NCI-H446 (cell line): Measurements from ENCODE around the gene DIDO1.

ENCODE experiments used
- DNase-seq, 2 experiments: peaks; one replicate each; lab custom pipeline; 2025; lab: John Stamatoyannopoulos, UW

Gene DIDO1

DNA sequence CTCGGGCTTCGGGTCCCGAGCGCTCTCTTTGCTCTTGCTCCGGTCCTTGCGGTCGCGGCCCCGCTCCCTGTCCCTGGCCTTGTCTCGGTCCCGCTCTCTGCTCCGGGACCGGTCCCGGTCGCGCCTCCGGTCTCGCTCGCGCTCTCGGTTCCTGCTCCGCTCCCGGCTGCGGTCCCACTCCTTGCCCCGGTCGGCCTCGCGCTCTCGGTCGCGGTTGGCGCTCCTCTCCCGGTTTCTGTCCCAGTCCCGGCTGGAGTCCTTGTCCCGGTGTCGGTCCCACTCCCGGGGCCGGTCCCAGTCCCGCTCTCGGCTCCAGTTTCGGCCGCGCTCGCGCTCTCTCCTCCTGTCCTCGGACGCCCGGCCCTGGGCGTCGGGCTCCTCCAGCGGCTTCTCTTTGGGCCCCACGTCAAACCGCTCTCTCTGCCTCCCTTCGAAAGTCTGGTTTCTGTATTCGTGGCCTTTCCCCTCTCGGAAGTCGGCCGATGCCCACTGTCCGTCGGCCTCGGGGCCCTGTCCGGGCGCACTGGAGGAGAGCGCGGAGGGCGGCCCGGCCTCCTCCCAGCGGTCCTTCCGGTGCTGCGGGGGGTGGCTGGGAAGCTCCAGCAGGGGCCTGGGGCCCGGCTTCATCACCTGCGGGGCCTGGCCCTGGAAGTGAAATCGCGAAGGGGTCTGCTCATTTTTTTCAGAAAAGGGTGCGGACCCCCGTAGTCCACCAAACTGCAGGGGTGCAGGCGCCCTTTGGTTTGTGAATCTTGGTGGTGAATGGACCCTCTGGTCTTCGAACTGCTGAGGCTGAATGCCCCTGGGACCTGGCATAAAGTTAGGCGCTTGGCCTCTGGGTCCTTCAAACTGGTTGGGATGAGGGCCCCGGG is 46.8 kb downstream of the DIDO1 start:
- no peak for DNase-seq

DNA sequence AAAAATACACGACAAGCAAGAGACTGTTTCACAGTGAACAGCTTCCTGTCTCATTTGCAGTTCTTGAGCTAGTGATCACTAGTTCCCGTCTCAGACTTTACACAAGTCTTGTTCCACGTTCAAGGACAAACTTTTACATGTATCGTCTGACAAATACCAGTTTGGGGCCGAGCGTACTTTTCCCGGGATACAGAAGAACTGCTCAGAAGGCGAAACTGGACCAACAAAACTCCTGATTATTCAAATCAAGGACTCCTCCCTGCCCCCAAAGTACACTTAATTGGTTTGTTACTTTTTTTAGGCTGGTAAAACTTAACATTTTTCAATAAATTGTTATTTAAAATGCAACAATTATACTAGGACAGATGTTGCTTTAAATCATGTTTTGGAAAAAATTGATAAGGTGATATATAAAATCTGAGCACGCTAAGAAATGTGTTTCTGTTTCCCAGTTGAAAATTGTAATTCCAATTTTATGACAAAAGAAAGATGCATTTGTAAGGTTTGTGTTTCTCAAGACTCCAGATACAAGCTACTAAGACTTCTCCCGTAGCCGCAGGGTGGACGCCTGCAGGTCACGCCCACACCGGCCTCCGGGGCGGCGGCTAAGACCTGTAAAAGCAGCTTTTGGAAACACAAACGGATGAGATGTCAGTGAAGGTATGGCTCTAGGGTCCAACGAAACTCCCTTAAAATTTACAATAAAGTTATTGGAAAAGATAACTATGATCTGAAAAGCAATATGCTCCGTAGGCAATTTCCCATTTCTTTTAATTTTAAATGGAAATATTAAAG is 47.9 kb downstream of the DIDO1 start:
- no peak for DNase-seq

DNA sequence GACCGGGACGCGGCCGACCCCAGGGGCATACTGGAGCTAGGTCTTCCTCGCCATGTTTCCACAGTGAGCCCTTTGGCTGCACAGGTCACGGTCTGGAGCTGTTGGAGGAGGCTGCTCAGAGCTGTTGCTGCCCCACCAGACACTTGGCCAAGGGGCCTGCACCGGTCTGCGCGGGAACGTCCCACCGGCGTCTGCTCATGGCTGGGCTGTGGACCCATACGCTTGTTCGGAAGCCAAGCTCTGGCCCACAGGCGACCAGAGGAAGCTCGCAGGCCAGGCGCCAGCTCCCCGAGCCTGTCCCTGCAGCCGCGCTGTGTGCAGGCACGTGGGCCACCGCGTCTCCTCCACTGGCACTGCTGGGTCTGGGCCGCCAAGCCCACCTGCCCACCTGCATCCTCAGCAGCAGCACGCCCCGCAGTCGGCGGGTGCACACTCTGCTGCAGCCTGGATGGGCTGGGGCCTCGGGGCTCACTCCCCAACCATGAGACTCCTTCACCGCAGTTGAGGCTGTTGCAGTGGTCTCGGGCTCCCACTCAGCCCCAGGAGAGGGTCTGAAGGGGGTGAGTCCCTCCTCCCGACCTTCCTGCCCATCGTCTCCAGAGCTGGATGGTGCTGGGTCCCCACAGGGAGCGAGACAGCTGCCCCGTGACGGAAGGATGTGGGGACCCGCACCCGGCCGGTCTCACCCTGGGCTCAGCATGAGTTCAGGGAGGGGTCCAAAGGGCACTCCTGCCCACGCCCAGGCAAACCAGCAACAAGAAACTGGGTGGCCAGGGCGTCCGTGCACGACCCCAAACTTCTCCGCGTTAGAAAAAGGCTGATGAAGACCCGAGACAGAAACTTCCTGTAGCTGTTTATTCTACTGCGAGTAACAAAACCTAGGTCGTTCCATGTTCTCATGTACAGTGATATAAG is 49.1 kb downstream of the DIDO1 start:
- DNase-seq = no peak

DNA sequence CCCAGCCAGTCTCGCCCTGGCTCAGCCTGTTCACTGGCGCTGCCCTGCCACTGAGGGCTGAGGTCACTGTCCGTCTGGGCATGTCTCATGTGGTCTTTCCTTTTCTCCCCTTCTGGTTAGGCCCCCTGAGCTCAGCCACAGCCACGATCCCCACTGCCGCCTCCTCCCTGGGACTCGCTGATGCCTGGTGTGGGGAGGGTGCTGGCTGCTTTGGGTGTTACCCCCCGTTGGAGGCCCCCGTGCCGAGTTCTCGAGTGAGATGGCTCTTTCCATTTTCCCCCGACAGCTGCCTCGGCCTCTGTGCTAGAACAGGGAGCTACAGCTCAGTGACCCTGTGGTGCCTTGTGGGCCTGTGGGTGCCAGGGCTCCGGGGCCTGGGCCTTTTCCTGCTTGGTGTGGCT is 49.8 kb downstream of the DIDO1 start:
- DNase-seq = no peak

DNA sequence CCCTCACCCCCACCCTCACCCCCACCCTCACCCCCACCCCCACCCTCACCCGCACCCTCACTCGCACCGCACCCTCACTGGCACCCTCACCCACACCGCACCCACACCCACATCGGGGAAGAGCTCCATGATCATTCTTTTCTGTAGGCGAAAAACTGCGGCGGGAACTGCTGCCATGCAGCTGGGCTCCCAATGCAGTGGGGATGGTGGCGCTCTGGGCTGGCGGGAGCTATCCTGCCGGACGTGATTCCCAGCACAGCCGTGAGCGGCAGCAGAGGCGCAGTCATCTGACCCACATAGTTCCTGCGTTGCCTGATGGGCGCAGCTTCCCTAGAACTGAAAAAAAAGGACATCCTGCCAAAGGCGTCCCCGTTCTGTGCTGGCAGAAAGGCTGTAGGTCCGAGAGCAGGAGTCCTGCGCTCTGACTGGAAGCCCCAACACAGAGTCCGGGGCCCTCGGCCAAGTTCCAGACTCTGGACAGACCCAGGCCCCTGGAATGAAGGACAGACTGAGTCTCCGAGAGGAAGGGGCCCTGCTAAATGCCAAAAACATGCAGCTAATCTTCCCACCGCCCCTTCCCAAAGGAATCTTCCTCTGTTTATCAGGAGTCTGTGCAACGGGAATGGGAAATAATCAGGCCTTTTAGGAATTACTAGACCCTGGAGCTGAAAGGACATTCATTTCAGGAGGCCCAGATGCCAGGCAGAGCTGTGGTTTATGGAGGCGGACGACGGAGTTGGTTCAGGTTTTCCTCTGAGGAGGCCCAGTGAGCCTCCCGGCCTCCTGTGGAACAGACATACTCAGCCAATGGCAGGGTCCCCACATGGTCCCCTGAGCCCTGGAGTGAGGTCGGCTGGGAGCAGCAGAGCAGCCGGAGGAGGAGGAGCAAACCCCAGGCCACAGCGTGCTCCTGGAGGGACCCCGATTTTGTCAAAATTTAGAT is 50.6 kb downstream of the DIDO1 start:
- peak; percentile 65 to 69 for DNase-seq

DNA sequence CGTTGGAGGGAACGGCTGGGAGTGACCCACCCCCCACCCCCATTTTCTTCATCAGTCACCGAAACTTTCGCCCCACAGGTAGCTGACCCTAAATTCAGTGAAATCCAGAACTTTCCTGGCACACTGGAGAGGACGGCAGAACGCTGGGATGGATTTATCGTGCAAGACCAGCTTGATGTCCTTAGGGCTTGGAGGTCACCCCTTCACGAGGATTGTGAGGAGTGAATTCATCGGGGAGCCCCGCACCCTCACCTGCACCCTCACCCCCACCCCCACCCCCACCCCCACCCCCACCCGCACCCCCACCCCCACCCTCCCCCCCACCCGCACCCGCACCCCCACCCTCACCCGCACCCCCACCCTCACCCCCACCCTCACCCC is 51.4 kb downstream of the DIDO1 start:
- DNase-seq = no peak

DNA sequence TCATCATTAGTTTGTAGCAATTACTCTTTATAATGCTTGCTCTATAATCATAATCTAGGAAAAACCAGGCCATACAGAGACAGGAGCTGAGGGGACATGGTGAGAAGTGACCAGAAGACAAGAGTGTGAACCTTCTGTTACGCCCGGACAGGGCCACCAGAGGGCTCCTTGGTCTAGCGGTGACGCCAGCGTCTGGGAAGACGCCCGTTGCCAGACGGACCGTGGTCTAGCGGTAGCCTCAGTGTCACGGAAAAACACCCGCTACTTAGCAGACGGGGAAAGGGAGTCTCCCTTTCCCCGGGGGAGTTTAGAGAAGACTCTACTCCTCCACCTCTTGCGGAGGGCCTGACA is 52.6 kb downstream of the DIDO1 start:
- peak in 1 of 2 experiments; percentile 21 for DNase-seq

DNA sequence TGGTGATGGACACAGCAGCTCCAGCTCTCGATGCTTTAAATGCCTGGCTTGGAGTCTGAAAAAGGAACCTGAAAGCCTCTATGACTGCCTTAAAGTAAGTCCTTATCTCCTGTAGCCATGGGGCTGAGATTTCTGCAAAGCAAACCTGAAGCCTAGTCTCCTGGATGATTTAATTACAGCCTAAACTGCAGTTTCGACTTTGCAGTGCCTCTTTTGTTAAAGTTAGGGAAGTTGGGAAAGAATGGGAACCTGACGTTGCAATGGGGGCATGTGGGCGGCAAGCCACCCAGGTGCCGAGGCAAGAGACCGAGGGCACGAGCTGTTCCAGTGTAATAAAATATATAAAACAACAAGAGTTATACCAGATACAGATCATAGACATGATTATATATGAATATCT is 53.0 kb downstream of the DIDO1 start:
- DNase-seq = no peak

DNA sequence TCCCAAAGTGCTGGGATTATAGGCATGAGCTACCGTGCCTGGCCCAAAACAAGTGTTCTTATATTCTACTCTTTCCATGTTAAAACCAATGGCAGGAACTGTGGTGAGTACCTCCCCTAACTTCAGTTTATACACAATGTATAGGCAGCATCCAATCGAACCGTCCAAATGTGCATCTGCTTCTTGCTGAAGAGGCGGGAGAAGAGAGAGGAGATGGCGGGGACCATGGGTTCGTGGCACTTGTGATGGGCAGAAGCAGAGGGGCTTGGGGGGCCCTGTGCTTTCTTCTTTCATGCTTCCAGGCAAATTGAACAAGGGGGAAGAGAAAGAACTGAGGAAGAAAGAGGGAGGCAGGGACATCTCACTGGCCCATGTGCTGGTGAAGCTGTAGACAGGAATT is 53.4 kb downstream of the DIDO1 start:
- DNase-seq = no peak

DNA sequence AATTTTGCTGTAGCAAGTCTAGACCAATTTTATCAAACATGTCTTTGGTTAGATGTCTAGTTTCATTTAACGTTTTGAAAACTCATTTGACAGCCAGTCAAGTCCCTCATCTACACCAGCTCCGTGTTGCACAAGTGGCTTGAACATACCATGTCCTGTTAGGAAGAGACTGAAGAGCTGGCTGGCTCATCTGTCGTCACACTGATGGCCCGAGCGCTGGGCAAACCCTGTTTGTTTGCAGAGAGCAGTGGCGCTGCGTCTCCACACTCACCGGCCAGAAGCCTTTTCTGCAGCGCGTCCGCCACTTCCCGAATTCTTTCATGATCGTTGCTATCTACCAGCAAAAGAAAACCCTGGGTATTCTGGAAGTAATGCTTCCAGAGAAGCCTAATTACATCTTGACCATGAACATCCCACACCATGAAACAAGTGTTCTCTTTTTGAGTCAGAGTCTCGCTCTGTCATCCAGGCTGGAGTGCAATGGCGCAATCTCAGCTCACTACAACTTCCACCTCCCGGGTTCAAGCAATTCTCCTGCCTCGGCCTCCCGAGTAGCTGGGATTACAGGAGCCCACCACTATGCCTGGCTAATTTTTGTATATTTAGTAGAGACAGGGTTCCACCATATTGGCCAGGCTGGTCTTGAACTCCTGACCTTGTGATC is 54.0 kb downstream of the DIDO1 start:
- DNase-seq = no peak

DNA sequence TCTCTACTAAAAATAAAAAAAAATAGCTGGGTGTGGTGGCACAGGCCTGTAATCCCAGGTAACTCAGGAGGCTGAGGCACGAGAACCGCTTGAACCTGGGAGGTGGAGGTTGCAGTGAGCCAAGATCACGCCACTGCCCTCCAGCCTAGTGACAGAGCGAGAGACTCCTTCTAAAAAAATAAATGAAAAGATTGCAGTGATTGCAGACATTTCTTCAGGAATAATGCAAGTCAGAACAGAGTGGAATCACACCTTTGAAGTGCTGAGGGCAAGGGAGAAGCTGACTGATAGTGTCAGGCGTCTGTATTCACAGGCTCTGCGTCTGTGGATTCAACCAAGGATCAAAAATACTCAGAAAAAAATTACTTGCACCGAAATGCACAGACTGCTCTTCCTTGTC is 62.1 kb downstream of the DIDO1 start:
- DNase-seq = no peak

DNA sequence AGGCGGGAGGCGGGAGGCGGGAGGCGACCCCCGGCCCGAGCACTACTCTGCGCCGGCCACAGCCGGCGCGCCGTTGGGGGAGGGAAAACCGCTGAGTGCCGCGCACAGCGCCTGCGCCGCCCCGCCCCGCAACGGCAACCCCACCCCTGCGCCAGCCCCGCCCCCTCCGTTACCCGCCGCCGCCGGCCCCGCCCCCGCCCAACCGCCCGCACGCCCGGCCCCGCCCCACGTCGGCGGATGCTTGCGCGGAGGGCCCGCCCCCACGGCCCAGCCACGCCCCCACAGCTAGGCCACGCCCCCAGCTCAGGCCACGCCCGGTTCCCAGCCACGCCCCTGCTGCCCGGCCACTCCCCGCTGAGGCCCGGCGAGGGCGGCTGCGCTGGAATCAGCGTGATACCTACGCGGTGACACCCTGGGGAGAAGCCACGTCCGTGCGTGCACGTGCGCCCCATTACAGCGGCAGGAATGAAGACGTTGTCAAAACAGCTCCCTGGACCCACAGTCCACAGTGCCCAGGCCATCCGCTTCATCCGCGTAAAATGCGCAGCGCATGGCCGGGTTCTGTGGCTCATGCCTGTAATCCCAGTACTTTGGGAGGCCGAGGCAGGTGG is 64.5 kb downstream of the DIDO1 start, which contains the start of gene TCFL5:
TSS of gene TCFL5 (minus strand) at position 97 of the 611 bp plus-strand sequence. CDS start 152 bp downstream, outside the sequence.
- DNase-seq = peak; percentile 25 to 86

DNA sequence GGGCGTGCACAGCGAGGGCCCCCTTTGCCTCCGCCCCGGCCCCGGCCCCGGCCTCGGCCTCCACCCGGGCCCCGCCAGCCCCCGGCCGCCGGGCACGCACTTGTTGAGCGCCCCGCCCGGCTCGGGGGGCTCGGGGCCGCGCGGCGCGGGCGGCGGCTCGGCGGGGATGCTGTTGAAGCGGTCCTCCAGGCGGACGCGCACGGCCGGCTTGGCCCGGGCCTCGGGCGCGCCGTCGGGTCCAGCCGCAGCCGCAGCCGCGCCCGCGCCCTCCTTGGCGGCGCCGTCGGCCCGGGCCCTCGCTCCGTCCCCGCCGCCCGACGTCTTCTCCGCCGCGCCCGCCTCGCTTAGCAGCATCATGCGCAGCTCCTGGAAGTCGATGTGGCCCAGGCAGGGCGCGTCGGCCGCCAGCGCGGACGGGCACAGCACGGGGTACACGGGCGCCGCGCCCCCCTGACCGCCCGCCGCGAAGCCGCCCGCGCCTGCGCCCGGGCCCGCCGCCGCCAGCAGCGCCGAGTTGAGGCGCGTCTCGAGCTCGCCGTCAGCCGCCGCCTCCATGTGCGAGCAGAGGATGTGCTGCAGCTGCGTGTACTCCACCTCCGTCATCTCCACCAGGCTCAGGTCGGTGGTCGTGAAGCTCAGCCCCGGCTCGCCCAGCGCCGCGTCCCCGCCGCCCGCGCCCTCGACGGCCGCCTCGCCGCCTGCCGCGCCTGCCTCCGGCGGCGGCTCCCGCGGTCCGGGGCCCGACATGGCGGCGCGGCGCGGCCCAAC is 65.2 kb downstream of the DIDO1 start:
- DNase-seq = no peak

DNA sequence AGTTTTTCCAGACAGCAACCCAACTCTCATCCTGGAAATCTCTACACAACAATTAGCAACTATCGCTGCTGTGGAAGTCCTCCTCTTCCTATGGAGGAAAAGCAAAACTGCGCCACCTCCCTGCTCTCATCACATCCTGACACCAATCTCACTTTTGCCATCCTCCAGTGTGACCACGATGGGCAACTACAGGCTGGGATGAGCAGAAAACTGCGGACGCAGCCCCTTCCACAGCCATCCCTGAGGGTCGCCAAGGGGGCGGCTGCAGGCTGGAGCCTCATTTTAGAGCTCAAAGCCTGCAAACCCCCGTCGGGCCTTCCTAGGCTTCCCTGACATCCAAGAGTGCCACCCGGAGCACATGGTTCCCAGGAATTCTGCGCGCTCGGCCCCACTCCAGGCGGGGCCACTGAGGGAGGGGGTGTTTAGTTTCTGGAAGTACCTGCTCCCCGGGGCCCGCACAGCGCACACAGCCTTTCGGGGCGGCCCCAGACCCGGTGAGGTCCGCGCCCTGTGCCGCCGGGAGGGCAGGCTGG is 65.8 kb downstream of the DIDO1 start:
- DNase-seq = no peak

DNA sequence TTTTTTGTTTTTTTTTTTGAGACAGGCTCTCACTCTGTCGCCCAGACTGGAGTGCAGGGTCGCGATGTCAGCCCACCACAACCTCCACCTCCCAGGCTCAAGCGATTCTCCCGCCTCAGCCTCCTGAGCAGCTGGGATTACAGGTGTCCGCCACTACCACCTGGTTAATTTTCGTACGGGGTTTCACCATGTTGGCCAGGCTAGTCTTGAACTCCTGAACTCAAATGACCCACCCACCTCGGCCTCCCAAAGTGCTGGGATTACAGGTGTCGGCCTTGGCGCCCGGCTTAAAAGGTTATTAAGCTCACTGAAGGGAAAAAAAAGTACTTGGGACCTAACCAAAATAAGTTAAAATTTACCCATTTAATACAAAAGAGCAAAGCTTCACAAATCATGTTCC is 66.6 kb downstream of the DIDO1 start:
- DNase-seq = no peak

DNA sequence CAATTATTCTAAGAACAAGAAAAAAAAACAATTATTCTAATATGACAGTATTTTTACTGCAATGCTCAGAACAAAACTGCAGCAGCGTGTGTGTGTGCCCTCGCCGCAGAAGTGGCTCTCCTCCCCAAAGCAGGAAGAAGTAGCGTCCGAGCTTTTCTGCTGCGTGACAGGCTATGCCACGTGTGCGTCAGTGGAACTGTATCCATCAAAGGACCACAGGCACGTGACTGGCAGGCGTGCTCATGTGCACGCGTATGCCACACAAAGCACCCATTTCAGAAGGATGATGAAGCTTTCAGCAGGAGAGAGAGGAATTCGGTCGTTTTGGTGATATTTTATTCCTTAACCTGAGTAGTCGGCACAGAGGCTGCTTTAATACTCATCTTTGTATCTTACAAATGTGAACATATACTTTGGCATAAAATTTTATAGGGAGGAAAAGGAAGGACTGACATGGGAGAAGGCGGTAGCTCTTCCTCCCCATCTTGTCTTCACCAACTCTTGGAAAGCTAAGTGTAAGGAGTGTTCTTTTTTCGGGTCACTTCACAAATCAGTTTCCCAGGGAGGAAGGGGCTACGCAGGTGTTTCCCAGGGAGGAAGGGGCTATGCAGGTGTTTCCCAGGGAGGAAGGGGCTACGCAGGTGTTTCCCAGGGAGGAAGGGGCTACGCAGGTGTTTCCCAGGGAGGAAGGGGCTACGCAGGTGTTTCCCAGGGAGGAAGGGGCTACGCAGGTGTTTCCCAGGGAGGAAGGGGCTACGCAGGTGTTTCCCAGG is 68.1 kb downstream of the DIDO1 start:
- no peak for DNase-seq

DNA sequence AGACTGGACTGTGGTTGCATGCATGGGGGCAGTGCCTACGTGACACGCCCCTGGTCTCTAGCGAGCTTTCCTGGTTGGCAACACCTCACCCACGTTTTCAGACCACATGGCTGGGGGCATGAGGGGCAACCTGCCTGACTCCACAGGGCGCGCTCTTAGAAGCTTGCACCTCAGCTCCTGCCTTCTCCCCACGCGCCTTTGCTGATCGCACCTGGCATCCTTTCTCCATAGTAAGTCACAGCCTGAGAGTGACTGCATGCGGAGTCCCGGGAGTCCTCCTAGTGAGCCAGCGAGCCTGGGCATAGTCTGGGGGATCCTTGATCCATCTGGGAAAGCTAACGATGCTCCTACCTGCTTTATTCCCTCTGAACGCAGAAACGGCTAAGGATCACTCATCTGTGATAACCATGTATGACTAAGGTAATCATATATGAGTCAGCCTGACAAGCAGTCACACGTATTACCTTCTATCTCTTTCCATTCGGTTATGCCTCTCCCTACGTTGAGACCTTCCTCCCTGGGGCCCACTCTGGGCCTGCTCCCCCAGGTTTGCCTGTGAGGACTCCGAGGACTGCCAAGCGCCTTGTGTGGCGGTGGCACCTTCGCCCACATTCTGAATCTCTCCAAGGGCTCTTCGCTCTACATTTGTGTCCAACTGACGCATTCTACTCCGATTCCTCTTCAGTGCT is 69.2 kb downstream of the DIDO1 start:
- DNase-seq = no peak

DNA sequence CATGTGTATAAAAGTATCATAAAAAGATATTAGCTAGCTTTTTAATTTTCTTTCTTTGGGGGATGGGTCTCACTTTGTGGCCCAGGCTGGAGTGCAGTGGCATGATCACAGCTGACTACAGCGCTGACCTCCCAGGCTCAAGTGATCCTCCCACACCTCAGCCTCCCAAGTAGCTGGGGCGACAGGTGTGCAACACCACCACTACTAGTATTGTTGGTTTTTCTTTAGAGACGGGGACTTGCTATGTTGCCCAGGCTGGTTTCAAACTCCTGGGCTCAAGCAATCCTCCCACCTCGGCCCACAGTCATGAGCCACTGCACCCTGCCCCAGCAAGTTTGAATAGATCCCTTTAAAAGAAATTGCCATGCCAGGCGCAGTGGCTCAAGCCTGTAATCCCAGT is 71.2 kb downstream of the DIDO1 start:
- no peak for DNase-seq
